NB4 (cell line): ENCODE results near the gene MCC.

Source experiments
- DNase-seq: peaks from one replicate; pipeline ENCODE4 v3.0.0; 2010; ENCODE audit warnings: low read depth
- H3K4me3 ChIP-seq: one replicate; pipeline ENCODE4 v1.5.1; 2011; ENCODE audit warnings: mild to moderate bottlenecking, low read depth, low read length, moderate library complexity
- CTCF ChIP-seq: IDR thresholded peaks from one replicate; pipeline ENCODE4 v1.5.1; 2012; ENCODE audit warnings: low read depth, low read length
- MAX ChIP-seq: IDR thresholded peaks from 2 replicates; pipeline ENCODE4 v1.6.1; 2011; ENCODE audit warnings: low read depth, low read length
- MYC ChIP-seq: IDR thresholded peaks from 2 replicates; pipeline ENCODE4 v1.6.1; 2011; ENCODE audit warnings: low read depth, low read length
- POLR2A ChIP-seq: IDR thresholded peaks from 2 replicates; pipeline ENCODE4 v1.6.1; 2011; ENCODE audit warnings: mild to moderate bottlenecking; ENCODE audit not compliant: insufficient read length; ENCODE audit errors: extremely low read depth

The MCC gene

GRCh38 chr5:113230711-113231652 is 257.3 kb downstream of the MCC start:
- no peak for DNase-seq
- no peak overlapping the region for H3K4me3 ChIP-seq
- TF ChIP-seq MYC = no peak
- TF ChIP-seq POLR2A = no peak
- TF ChIP-seq MAX = no peak
- TF ChIP-seq CTCF = no peak

- no peak overlapping the region for H3K4me3 ChIP-seq
- no peak for DNase-seq
- no peak for TF ChIP-seq MAX
- no peak for TF ChIP-seq CTCF
- no peak for TF ChIP-seq POLR2A
- no peak for TF ChIP-seq MYC
These were observed 260.5 kb downstream of the MCC start for GRCh38 chr5:113227798-113228197.

GRCh38 chr5:113226116-113226736 is 262.0 kb downstream of the MCC start:
- no peak for TF ChIP-seq POLR2A
- H3K4me3 ChIP-seq = no peak overlapping the region
- no peak for DNase-seq

- TF ChIP-seq CTCF (no peak), MYC (no peak), POLR2A (no peak), MAX (no peak)
- no peak overlapping the region for H3K4me3 ChIP-seq
- DNase-seq = no peak
These were observed 263.0 kb downstream of the MCC start for GRCh38 chr5:113225259-113225658.

- no peak for DNase-seq
- TF ChIP-seq CTCF = no peak
These were observed 263.6 kb downstream of the MCC start for GRCh38 chr5:113224605-113225065.

GRCh38 chr5:113223831-113224604 is 264.2 kb downstream of the MCC start:
- H3K4me3 ChIP-seq = no peak overlapping the region
- TF ChIP-seq CTCF = no peak
- TF ChIP-seq MYC = no peak
- DNase-seq = no peak

More at GRCh38 chr5:113224605-113225065, 263.6 kb downstream of the MCC start:
- no peak overlapping the region for H3K4me3 ChIP-seq
